MCF 10A (cell line): ENCODE measurements around the gene RPL21. TPM values are rescaled to one million over a fixed set of nuclear protein-coding genes. Genes with fewer than 3 reads are reported as not detected.

Experiments
- BruUV-seq: library from RNA; stranded (reverse); fragments of 400-500 nt; replicated peaks from 2 replicates; lab custom pipeline; 2021; lab: Mats Ljungman, UMichigan
- CTCF ChIA-PET: fragments of 300-600 bp; sonication (Branson Sonifier 250); formaldehyde crosslinking; extraction: SDS; loops from one replicate; lab custom pipeline; 2021; ENCODE audit warnings: antibody characterized with exemption, inconsistent platforms; lab: Yijun Ruan, JAX
- POLR2A ChIA-PET: fragments of 300-600, 350-650 bp; sonication (Branson Sonifier 250); formaldehyde crosslinking; extraction: SDS; loops from one replicate; lab custom pipeline; 2020; ENCODE audit warnings: antibody characterized with exemption, inconsistent platforms; lab: Yijun Ruan, JAX
- DNase-seq: peaks from one replicate; pipeline ENCODE4 v3.0.0-alpha.2; 2018; ENCODE audit not compliant: unreplicated experiment
- H3K27ac Mint-ChIP-seq: one replicate; pipeline ENCODE4 v1.8.0; 2022; ENCODE audit warnings: mild to moderate bottlenecking, low read depth, mixed read lengths; ENCODE audit not compliant: unreplicated experiment
- H3K27me3 Mint-ChIP-seq: one replicate; pipeline ENCODE4 v1.8.0; 2022; ENCODE audit warnings: mixed read lengths; ENCODE audit not compliant: insufficient read depth, unreplicated experiment
- H3K36me3 Mint-ChIP-seq: one replicate; pipeline ENCODE4 v1.8.0; 2022; ENCODE audit warnings: mild to moderate bottlenecking, moderate library complexity, mixed read lengths; ENCODE audit not compliant: insufficient read depth, unreplicated experiment
- H3K4me1 Mint-ChIP-seq: one replicate; pipeline ENCODE4 v1.8.0; 2022; ENCODE audit warnings: mixed read lengths; ENCODE audit not compliant: insufficient read depth, unreplicated experiment
- H3K4me3 Mint-ChIP-seq: one replicate; pipeline ENCODE4 v1.8.0; 2022; ENCODE audit warnings: mild to moderate bottlenecking, moderate library complexity, mixed read lengths; ENCODE audit not compliant: unreplicated experiment
- H3K9me3 Mint-ChIP-seq: one replicate; pipeline ENCODE4 v1.8.0; 2022; ENCODE audit warnings: mixed read lengths; ENCODE audit not compliant: unreplicated experiment
- CTCF ChIP-seq: fragments of 200-600 bp; IDR thresholded peaks from one replicate; pipeline ENCODE4 v1.8.0; 2022; ENCODE audit warnings: antibody characterized with exemption, mild to moderate bottlenecking; ENCODE audit not compliant: unreplicated experiment
- intact Hi-C: fragments of 100-400 bp; cut with micrococcal nuclease; formaldehyde crosslinking; loops from 2 replicates; pipeline ENCODE4 v1.14.1; 2022
- total RNA-seq: library from RNA; stranded (reverse); gene quantifications from 2 replicates; pipeline ENCODE4 v1.2.3, GENCODE V29; 2022

Gene RPL21
- total RNA-seq, 1 experiment from 2014 or later: 1,293 TPM

DNA sequence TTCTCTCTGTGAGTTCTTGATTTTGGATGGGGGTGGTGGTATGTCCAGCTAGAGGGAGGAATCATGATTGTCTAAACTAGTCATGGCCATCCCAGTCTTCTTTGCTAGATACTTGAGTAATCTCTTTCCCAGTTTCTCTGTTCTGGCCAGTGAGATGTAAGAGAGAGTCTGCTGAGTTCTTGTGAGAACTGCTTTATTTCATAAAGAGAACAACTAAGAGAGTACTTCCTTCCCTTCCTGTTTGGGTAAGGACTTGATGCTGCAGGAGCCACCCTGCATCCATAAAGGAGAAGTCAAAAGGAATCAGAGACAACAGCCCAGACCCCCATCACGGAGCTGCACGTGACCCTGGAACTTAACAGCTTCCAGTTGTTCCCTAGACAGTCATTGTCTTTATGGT, 16.2 kb downstream of the RPL21 start:
- DNase-seq: no peak
- CTCF ChIA-PET: interaction anchor here (1.2 kb wide), 1 partner anchor 321 kb away, joined by 4 read pairs; no protein-coding TSS in a partner anchor
- Mint-ChIP-seq H3K9me3 (no peaks in the 10 kb centered on the region), H3K27ac (no peak overlapping the region), H3K4me3 (no peak overlapping the region), H3K4me1 (peaks cover 7% of the 10 kb centered on the region), H3K27me3 (no peaks in the 10 kb centered on the region), H3K36me3 (peaks cover 19% of the 10 kb centered on the region)
- intact Hi-C loops: no loop called here
- no TSS peak for BruUV-seq
- POLR2A ChIA-PET: interaction anchor here (1.0 to 1.6 kb wide), 3 partner anchors 17 to 98 kb away, joined by 3 to 4 read pairs (median 4); partner anchors contain the start of gene RPL21
- TF ChIP-seq CTCF: no peak

- intact Hi-C loops: no loop called here
- ChIA-PET CTCF (interaction anchor here (0.6 to 1.3 kb wide), 3 partner anchors 15 to 93 kb away, joined by 3 to 5 read pairs (median 3); no protein-coding TSS in a partner anchor), POLR2A (interaction anchor here (0.6 to 0.9 kb wide), 4 partner anchors 10 to 231 kb away, joined by 3 to 4 read pairs (median 3); partner anchors contain the start of gene RPL21)
- Mint-ChIP-seq H3K27ac (no peak overlapping the region), H3K27me3 (no peaks in the 10 kb centered on the region), H3K4me1 (peaks cover 9% of the 10 kb centered on the region), H3K9me3 (no peaks in the 10 kb centered on the region), H3K4me3 (no peak overlapping the region), H3K36me3 (peaks cover 9% of the 10 kb centered on the region)
- BruUV-seq: no TSS peak
- no peak for DNase-seq
- TF ChIP-seq CTCF: no peak
These were observed 17.8 kb downstream of the RPL21 start for GRCh38 chr13:27269114-27269665.

DNA sequence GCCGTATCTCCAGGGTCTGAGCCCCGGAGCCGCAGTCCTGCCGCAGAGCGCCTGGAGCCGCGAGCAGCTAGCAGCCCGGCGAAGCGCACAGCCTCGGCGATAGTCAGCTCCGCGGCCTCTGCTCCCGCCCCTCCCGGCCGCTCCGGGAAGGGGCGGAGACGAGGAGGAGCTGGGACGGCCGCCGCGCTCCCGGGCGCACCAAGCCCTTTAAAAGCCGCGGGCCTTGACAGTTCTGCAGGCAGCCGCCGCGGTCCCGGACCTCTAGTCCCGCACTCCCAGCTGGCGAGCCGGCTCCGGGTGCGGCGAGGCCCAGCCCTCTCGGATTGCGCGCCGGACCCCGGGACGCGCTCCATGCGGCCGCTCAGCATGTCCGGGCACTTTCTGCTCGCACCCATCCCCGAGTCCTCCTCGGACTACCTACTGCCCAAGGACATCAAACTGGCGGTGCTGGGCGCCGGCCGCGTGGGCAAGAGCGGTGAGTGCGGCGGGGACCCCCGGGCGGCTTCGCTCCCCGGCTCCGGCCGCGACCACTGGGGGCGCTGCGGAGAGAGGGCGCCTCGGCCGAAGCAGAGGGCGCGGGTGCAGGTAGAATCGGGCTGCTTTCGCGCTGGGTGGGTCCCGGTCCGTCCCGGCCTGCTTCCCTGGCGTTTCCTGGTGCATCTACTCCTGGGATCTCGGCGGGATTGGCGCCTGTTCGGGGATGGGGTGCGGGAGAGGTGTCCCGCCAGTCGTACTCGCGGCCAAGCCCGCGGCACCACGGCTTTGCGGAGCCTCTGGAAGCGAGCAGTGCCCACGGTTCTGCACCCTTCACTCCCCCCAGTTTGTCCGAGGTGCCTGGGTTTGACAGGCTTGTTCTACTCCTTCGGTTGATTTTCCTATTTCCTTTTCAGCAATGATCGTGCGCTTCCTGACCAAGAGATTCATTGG, 19.5 kb downstream of the RPL21 start, which contains the start of gene RASL11A:
Gene RASL11A, plus strand, starts transcription at position 237 of the 927 bp plus-strand sequence. Its CDS starts 115 bp downstream, at position 352.
- DNase-seq: peak; percentile 81
- no peaks in the 10 kb centered on the region for H3K9me3 Mint-ChIP-seq
- peaks cover 2% of the 10 kb centered on the region for H3K36me3 Mint-ChIP-seq
- H3K4me1 Mint-ChIP-seq: peaks cover 9% of the 10 kb centered on the region
- no peak within 1 kb of the TSS for H3K27ac Mint-ChIP-seq
- intact Hi-C loops: loop anchor here (1.0 to 5.0 kb wide), 3 partner anchors 71 to 99 kb away; partner anchors contain the start of gene USP12
- ChIA-PET POLR2A (interaction anchor here (0.6 to 2.2 kb wide), 12 partner anchors 11 to 1248 kb away, joined by 3 to 11 read pairs (median 4); partner anchors contain the start of gene RPL21), CTCF (interaction anchor here (0.6 to 2.2 kb wide), 15 partner anchors 12 to 712 kb away, joined by 3 to 11 read pairs (median 3); no protein-coding TSS in a partner anchor)
- H3K27me3 Mint-ChIP-seq: no peaks in the 10 kb centered on the region
- no TSS peak for BruUV-seq
- peak within 1 kb of the TSS; percentile 72 for H3K4me3 Mint-ChIP-seq
- peak; percentile 94 for TF ChIP-seq CTCF
